ENCODE data around the gene MGAT5B.

Gene MGAT5B

DNA sequence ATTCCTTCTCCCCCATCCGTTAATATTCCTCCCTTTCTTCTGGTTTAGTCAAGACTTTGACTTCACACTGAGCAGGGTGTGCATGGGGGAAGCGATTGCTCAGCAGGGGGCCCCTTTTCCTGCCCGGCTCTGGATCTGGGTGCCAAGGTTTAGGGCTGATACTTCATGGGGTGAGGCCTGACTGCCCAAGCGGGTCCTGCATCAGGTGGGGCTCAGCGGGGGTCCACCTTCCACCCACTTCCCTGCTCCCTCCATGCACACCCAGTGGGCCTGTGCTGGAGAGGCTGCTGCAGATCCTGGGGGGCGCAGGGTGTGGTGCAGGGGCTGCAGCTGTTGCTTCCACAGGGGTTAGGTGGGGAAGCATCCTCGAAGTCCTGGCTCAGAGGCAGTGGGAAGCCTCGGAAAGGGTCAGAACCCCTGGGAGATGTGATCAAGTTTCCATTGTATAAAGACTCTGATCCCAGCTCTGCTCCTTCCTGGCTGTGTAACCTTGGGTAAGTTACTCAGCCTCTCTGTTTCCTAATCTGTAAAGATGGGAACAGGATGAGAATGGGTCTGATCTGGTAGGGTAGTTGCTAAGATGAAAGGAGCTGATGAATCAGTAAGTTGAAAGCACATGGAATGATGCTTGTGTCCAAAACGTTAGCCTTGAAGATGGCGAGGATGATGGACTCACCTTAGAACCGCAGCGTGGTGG lies 53.3 kb downstream of the MGAT5B start:
- H3K9ac ChIP-seq (ENCODE audit: low read depth, low read length) = no peak overlapping the region
- no peaks in the 10 kb centered on the region for H3K36me3 ChIP-seq (ENCODE audit: insufficient read depth, low read length)
- H3K4me3 ChIP-seq (ENCODE audit: low read length) = no peak overlapping the region
- 89% methylated on average over 12 of the region's 12 CpGs for WGBS
- H3K27ac ChIP-seq (ENCODE audit: low read depth, low read length) = no peak overlapping the region
- H3K27me3 ChIP-seq (ENCODE audit: insufficient read depth, low read length) = no peaks in the 10 kb centered on the region
- no peaks in the 10 kb centered on the region for H3K4me1 ChIP-seq (ENCODE audit: insufficient read depth, low read length)
- no peaks in the 10 kb centered on the region for H3K9me3 ChIP-seq (ENCODE audit: insufficient read depth, low read depth, low read length)

DNA sequence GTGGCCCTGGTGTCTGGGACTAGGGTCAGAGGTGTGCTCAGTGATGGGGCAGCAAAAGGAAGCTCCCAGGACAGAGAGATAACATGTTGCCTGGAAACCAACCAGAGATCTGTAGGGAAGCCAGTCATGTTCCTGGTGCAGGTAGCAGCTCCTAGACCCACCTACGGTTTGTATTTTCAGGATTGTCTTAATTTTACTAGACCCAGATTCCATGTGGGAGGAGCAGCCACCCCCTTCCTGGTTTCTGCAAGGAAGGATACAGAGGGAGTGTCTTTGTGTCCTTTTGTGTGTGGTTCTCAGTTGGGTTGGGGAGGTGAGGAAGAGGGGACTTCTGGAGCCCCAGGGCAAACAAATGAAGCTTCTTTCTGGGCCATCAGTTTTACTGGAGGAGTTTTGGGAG lies 53.9 kb downstream of the MGAT5B start:
- no peaks in the 10 kb centered on the region for H3K4me1 ChIP-seq (ENCODE audit: insufficient read depth, low read length)
- WGBS = 73% methylated on average over 1 of the region's 1 CpG

DNA sequence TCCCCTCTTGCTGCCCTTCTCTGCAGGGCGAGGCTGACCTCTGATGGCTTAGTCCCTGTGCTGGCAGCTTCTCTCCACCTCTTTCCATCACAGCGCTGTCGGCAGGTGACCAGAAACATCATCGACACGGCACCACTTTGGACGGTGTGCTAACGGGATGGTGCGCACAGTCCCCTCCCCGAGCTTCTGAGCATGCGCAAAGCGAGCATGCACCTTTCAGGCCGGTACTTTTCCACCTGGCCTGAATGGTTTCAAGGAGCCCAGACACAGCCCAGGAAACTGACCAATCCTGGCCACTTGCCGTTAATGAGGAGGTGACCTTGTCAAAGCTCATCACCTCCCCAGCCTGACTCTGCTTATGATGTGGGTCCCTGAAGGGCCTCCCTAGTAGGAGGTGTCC lies 54.8 kb downstream of the MGAT5B start:
- H3K27me3 ChIP-seq (ENCODE audit: insufficient read depth, low read length) = no peaks in the 10 kb centered on the region

More for the DNA sequence above, 53.9 kb downstream of the MGAT5B start:
- Histone ChIP-seq H3K27me3 (ENCODE audit: insufficient read depth, low read length) (no peaks in the 10 kb centered on the region), H3K36me3 (ENCODE audit: insufficient read depth, low read length) (no peaks in the 10 kb centered on the region), H3K4me3 (ENCODE audit: low read length) (no peak overlapping the region), H3K9me3 (ENCODE audit: insufficient read depth, low read depth, low read length) (no peaks in the 10 kb centered on the region), H3K27ac (ENCODE audit: low read depth, low read length) (no peak overlapping the region), H3K9ac (ENCODE audit: low read depth, low read length) (no peak overlapping the region)

DNA sequence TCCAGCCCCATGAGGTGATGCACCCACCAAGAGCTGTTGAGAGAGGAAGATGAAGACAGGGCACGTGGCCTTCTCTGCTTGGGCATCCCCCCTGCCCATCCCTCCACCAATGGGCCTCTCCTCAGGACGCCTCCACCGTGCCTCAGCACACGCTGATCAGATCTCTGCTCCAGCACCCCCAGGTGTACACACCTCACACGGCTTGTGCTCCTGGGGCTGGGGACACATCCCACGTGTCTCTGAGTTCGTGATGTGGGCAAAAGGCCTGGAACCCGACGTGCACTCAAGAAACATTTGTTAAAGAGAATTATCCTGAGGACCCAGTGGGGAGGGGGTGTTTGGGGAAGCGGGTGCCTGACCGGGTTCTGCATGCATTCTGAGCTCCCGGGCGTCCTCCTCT lies 55.3 kb downstream of the MGAT5B start:
- H3K4me3 ChIP-seq (ENCODE audit: low read length) = no peak overlapping the region
- H3K36me3 ChIP-seq (ENCODE audit: insufficient read depth, low read length) = no peaks in the 10 kb centered on the region
- H3K9ac ChIP-seq (ENCODE audit: low read depth, low read length) = no peak overlapping the region
- no peak overlapping the region for H3K27ac ChIP-seq (ENCODE audit: low read depth, low read length)
- 92% methylated on average over 13 of the region's 13 CpGs for WGBS
- no peaks in the 10 kb centered on the region for H3K9me3 ChIP-seq (ENCODE audit: insufficient read depth, low read depth, low read length)
- H3K4me1 ChIP-seq (ENCODE audit: insufficient read depth, low read length) = no peaks in the 10 kb centered on the region
- no peaks in the 10 kb centered on the region for H3K27me3 ChIP-seq (ENCODE audit: insufficient read depth, low read length)

More for the DNA sequence above, 54.8 kb downstream of the MGAT5B start:
- Histone ChIP-seq H3K4me3 (ENCODE audit: low read length) (no peak overlapping the region), H3K9me3 (ENCODE audit: insufficient read depth, low read depth, low read length) (no peaks in the 10 kb centered on the region), H3K4me1 (ENCODE audit: insufficient read depth, low read length) (no peaks in the 10 kb centered on the region), H3K27ac (ENCODE audit: low read depth, low read length) (no peak overlapping the region), H3K36me3 (ENCODE audit: insufficient read depth, low read length) (no peaks in the 10 kb centered on the region), H3K9ac (ENCODE audit: low read depth, low read length) (no peak overlapping the region)
- WGBS = 90% methylated on average over 13 of the region's 13 CpGs

DNA sequence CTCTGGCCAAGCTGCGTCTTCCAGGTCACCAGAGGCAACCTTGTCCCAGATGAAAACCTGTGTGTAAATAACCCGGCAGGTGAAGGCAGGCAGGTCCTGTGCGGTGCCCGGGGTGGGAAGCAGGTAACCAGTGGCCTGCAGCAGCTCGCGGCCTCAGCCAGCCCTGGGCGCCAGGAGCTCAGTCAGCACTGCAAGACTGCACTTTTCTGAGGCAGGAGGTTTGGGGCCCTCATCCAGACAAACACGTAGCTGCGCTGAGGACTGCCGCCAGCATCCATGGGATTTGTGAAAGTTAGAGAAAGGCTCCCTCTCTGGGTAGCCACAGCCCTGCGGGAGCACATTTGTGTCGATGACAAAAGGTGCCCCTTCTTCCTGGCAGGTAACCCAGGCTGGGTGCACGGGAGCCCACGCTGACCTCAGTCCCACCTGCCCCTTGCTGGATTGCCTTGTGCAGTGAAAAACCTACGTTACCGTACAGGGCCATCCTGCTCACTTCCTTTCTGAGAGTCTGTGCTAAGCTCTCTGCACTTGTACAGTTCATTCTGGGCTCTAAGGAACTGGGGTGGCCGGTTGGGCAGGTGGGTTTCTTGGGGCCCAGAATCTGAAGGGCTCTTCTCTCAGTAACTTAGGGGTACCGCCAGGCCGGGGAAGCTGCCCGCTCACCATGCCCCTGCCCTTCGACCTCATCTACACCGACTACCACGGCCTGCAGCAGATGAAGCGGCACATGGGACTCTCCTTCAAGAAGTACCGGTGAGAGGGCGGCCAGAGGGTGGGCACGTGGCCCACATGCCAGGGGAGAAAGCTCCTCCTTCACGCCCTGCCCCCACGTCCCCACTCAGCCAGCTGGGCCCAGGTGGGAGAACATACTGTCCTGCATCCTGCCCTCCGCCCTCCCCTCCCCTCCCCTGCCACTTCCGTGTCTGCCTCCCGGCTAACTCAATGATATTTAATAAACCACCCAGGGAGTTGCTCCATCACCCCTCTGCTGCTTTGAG lies 56.4 kb downstream of the MGAT5B start:
- Histone ChIP-seq H3K4me3 (ENCODE audit: low read length) (no peak overlapping the region), H3K9ac (ENCODE audit: low read depth, low read length) (no peak overlapping the region), H3K9me3 (ENCODE audit: insufficient read depth, low read depth, low read length) (no peaks in the 10 kb centered on the region), H3K27ac (ENCODE audit: low read depth, low read length) (no peak overlapping the region), H3K36me3 (ENCODE audit: insufficient read depth, low read length) (no peaks in the 10 kb centered on the region), H3K4me1 (ENCODE audit: insufficient read depth, low read length) (no peaks in the 10 kb centered on the region), H3K27me3 (ENCODE audit: insufficient read depth, low read length) (no peaks in the 10 kb centered on the region)
- 84% methylated on average over 31 of the region's 32 CpGs for WGBS

DNA sequence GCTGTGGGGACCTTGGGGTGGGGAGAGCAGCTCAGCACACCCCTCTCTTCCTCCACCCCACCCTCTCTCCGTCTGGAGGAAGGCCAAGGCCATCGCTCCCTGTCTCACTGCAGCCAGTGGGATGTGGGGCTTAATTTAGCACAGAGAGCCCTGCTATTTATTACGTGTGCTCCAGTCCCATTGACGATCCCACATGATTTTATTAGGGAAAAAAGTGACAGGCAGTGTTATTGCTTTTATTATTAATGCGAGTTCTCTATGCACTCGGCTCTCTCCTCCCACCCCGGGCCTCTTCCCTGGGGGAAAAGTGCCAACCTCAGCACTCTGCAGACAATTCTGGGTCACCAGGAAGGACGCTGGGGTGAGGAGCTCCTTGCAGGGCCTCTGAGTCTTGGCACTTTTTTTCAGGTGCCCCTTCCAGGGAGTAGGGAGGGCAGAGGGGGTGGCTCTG lies 57.3 kb downstream of the MGAT5B start:
- Histone ChIP-seq H3K4me3 (ENCODE audit: low read length) (no peak overlapping the region), H3K36me3 (ENCODE audit: insufficient read depth, low read length) (no peaks in the 10 kb centered on the region), H3K9me3 (ENCODE audit: insufficient read depth, low read depth, low read length) (no peaks in the 10 kb centered on the region), H3K4me1 (ENCODE audit: insufficient read depth, low read length) (no peaks in the 10 kb centered on the region), H3K27ac (ENCODE audit: low read depth, low read length) (no peak overlapping the region), H3K27me3 (ENCODE audit: insufficient read depth, low read length) (no peaks in the 10 kb centered on the region), H3K9ac (ENCODE audit: low read depth, low read length) (no peak overlapping the region)
- 81% methylated on average over 8 of the region's 8 CpGs for WGBS

GRCh38 chr17:76926237-76926866 lies 58.1 kb downstream of the MGAT5B start:
- Histone ChIP-seq H3K9me3 (ENCODE audit: insufficient read depth, low read depth, low read length) (no peaks in the 10 kb centered on the region), H3K4me3 (ENCODE audit: low read length) (no peak overlapping the region), H3K27ac (ENCODE audit: low read depth, low read length) (no peak overlapping the region), H3K9ac (ENCODE audit: low read depth, low read length) (no peak overlapping the region), H3K4me1 (ENCODE audit: insufficient read depth, low read length) (no peaks in the 10 kb centered on the region), H3K36me3 (ENCODE audit: insufficient read depth, low read length) (no peaks in the 10 kb centered on the region), H3K27me3 (ENCODE audit: insufficient read depth, low read length) (no peaks in the 10 kb centered on the region)
- 85% methylated on average over 17 of the region's 17 CpGs for WGBS

DNA sequence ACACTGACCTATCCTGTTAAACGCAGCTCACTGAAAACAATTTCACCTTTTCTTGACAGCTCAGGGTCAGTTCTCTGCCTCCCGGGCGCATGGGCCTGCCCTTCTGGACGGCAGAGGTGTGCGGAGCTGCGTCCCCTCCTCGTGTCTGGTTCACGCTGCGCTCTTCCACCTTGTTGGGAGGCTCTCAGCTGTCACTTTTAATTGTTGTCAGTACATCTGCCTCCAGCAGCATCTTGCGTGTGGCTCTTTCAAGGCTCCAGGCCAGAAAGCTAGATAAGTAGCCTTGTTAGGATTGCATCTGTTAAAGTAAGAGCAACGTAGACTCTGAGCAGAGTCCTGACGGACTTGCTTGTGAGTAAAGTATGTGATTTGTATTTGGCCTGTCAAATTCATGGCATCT lies 59.4 kb downstream of the MGAT5B start:
- H3K4me1 ChIP-seq (ENCODE audit: insufficient read depth, low read length) = no peaks in the 10 kb centered on the region
- H3K36me3 ChIP-seq (ENCODE audit: insufficient read depth, low read length) = no peaks in the 10 kb centered on the region
- no peak overlapping the region for H3K4me3 ChIP-seq (ENCODE audit: low read length)
- H3K27ac ChIP-seq (ENCODE audit: low read depth, low read length) = no peak overlapping the region
- H3K27me3 ChIP-seq (ENCODE audit: insufficient read depth, low read length) = no peaks in the 10 kb centered on the region
- H3K9ac ChIP-seq (ENCODE audit: low read depth, low read length) = no peak overlapping the region
- WGBS = 94% methylated on average over 12 of the region's 12 CpGs
- H3K9me3 ChIP-seq (ENCODE audit: insufficient read depth, low read depth, low read length) = no peaks in the 10 kb centered on the region

DNA sequence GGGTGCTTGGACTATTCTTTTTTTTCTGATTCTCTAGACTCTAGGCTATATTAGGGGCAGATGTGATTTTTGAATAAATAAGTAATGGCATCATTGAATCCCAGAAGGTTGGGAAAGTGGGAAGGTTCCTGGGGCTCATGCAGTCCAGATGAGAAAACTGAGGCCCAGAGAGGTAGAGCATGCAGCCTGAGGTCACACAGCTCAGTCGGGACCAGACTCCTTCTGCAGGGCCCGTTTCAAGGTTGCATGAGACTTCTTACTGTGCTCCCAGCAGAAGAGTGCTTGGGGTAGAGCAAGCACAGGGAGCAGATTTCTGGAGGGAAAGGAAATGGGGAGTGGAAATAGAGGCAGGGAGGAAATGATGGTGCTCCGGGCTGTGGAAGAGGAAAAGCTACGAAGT lies 59.8 kb downstream of the MGAT5B start:
- Histone ChIP-seq H3K27me3 (ENCODE audit: insufficient read depth, low read length) (no peaks in the 10 kb centered on the region), H3K4me1 (ENCODE audit: insufficient read depth, low read length) (no peaks in the 10 kb centered on the region), H3K9me3 (ENCODE audit: insufficient read depth, low read depth, low read length) (no peaks in the 10 kb centered on the region), H3K9ac (ENCODE audit: low read depth, low read length) (no peak overlapping the region), H3K4me3 (ENCODE audit: low read length) (no peak overlapping the region), H3K27ac (ENCODE audit: low read depth, low read length) (no peak overlapping the region), H3K36me3 (ENCODE audit: insufficient read depth, low read length) (no peaks in the 10 kb centered on the region)
- 95% methylated on average over 4 of the region's 4 CpGs for whole genome bisulfite sequencing

DNA sequence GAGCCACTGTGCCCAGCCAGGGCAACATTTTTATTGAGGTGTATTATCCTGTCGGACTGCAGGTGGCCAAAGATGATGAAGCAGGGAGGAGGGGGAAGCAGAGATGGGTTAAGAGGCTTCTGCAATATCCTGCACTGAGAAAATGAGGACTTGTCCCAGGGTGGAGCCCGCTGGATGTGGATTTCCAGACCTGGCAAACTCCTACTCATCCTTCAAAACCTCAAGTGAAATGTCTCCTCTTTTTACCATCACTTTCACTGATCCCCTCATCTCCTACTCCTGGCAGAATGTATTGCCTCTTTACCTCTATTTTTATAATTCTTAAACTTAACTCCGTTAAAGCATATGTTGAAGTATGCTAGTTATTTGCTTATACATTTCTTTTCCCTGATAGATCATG lies 60.9 kb downstream of the MGAT5B start:
- H3K27ac ChIP-seq (ENCODE audit: low read depth, low read length) = no peak overlapping the region
- H3K4me1 ChIP-seq (ENCODE audit: insufficient read depth, low read length) = no peaks in the 10 kb centered on the region
- no peaks in the 10 kb centered on the region for H3K36me3 ChIP-seq (ENCODE audit: insufficient read depth, low read length)
- H3K4me3 ChIP-seq (ENCODE audit: low read length) = no peak overlapping the region
- no peaks in the 10 kb centered on the region for H3K9me3 ChIP-seq (ENCODE audit: insufficient read depth, low read depth, low read length)
- no peak overlapping the region for H3K9ac ChIP-seq (ENCODE audit: low read depth, low read length)
- H3K27me3 ChIP-seq (ENCODE audit: insufficient read depth, low read length) = no peaks in the 10 kb centered on the region
- 87% methylated on average over 3 of the region's 3 CpGs for WGBS

GRCh38 chr17:76929601-76930000 lies 61.4 kb downstream of the MGAT5B start:
- Histone ChIP-seq H3K9me3 (ENCODE audit: insufficient read depth, low read depth, low read length) (no peaks in the 10 kb centered on the region), H3K27ac (ENCODE audit: low read depth, low read length) (no peak overlapping the region), H3K4me1 (ENCODE audit: insufficient read depth, low read length) (no peaks in the 10 kb centered on the region), H3K4me3 (ENCODE audit: low read length) (no peak overlapping the region), H3K9ac (ENCODE audit: low read depth, low read length) (no peak overlapping the region), H3K36me3 (ENCODE audit: insufficient read depth, low read length) (no peaks in the 10 kb centered on the region), H3K27me3 (ENCODE audit: insufficient read depth, low read length) (no peaks in the 10 kb centered on the region)
- WGBS = 92% methylated on average over 2 of the region's 2 CpGs

All from HUES64 (cell line).